ENCODE data around the gene ADTRP. TPM values are rescaled to one million over a fixed set of nuclear protein-coding genes. Genes with fewer than 3 reads are reported as not detected.

Gene ADTRP
- total RNA-seq, 1 experiment from 2014 or later, result 0.50 TPM

DNA sequence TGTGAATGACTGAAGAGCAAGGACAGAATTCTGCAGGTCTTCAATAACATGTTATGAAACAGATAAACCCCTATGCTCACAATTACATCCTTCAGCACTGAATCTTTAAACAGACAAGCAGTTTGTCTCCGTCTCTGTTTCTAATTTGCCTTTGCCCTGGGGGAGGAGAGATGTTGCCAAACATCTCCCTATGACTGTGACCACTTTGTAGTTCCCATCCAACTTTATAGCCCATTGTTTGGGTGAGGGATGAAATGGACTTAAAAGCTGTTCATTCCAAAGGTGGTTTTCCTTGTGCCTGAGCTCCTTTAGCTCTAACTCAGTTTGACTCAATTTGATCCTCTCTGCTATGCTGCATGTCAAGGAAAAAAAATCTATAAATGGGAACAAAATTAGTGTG, 19.5 kb upstream of the ADTRP start:
- Mint-ChIP-seq H3K9me3 (peaks cover under 1% of the 10 kb centered on the region; the same call in 1 of the 2 replicates), H3K4me3 (no peak overlapping the region), H3K36me3 (no peaks in the 10 kb centered on the region), H3K4me1 (peaks cover 9% of the 10 kb centered on the region), H3K27ac (no peak overlapping the region), H3K27me3 (ENCODE audit: low read depth) (no peaks in the 10 kb centered on the region)
- ATAC-seq (no peak), DNase-seq (ENCODE audit: low spot score) (no peak)
- TF ChIP-seq NFATC4 (CRISPR knock-in tag; IDR thresholded peaks at IDR 0.05) (no peak), NR1H2 (CRISPR knock-in tag; IDR thresholded peaks at IDR 0.05) (no peak), RELA (CRISPR knock-in tag; IDR thresholded peaks at IDR 0.05; ENCODE audit: borderline replicate concordance) (no peak), ZNF423 (CRISPR knock-in tag; IDR thresholded peaks at IDR 0.05) (no peak), SMAD3 (CRISPR knock-in tag; IDR thresholded peaks at IDR 0.05; ENCODE audit: borderline replicate concordance) (no peak)
- TF ChIP-seq, protein P1, sequence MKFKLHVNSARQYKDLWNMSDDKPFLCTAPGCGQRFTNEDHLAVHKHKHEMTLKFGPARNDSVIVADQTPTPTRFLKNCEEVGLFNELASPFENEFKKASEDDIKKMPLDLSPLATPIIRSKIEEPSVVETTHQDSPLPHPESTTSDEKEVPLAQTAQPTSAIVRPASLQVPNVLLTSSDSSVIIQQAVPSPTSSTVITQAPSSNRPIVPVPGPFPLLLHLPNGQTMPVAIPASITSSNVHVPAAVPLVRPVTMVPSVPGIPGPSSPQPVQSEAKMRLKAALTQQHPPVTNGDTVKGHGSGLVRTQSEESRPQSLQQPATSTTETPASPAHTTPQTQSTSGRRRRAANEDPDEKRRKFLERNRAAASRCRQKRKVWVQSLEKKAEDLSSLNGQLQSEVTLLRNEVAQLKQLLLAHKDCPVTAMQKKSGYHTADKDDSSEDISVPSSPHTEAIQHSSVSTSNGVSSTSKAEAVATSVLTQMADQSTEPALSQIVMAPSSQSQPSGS (CRISPR knock-in tag; IDR thresholded peaks at IDR 0.05; ENCODE audit: borderline replicate concordance, low read depth), result no peak
- TF ChIP-seq, protein P2, sequence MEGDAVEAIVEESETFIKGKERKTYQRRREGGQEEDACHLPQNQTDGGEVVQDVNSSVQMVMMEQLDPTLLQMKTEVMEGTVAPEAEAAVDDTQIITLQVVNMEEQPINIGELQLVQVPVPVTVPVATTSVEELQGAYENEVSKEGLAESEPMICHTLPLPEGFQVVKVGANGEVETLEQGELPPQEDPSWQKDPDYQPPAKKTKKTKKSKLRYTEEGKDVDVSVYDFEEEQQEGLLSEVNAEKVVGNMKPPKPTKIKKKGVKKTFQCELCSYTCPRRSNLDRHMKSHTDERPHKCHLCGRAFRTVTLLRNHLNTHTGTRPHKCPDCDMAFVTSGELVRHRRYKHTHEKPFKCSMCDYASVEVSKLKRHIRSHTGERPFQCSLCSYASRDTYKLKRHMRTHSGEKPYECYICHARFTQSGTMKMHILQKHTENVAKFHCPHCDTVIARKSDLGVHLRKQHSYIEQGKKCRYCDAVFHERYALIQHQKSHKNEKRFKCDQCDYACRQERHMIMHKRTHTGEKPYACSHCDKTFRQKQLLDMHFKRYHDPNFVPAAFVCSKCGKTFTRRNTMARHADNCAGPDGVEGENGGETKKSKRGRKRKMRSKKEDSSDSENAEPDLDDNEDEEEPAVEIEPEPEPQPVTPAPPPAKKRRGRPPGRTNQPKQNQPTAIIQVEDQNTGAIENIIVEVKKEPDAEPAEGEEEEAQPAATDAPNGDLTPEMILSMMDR (IDR thresholded peaks at IDR 0.05), result no peak
- TF ChIP-seq, protein P3, sequence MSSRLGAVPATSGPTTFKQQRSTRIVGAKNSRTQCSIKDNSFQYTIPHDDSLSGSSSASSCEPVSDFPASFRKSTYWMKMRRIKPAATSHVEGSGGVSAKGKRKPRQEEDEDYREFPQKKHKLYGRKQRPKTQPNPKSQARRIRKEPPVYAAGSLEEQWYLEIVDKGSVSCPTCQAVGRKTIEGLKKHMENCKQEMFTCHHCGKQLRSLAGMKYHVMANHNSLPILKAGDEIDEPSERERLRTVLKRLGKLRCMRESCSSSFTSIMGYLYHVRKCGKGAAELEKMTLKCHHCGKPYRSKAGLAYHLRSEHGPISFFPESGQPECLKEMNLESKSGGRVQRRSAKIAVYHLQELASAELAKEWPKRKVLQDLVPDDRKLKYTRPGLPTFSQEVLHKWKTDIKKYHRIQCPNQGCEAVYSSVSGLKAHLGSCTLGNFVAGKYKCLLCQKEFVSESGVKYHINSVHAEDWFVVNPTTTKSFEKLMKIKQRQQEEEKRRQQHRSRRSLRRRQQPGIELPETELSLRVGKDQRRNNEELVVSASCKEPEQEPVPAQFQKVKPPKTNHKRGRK (CRISPR knock-in tag; IDR thresholded peaks at IDR 0.05; ENCODE audit: borderline replicate concordance), result no peak
- POLR2A ChIA-PET, result no interaction called here
- CTCF ChIA-PET, result no interaction called here

DNA sequence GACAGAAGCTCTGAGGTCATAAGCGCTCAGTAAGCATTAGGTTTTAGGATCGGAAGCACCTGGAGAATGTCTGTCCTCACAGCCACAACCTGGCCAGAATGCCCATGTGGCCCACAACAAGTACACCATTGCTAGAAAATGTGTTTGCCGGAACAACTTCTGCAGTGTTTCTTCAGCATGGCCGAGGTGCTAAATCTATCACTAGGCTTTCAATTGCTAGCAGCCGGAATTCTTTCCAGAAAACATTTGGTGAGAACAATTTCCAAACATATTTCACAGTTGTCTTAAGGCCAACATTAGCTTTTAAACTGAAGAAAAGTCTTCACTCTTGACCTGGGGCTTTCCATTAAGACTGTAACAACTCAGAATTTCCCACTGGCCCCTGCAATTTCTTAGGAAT, 18.2 kb upstream of the ADTRP start:
- H3K27ac Mint-ChIP-seq, result no peak overlapping the region
- no peak for DNase-seq (ENCODE audit: low spot score)
- no peak overlapping the region for H3K4me3 Mint-ChIP-seq
- ChIA-PET POLR2A (no interaction called here), CTCF (no interaction called here)
- H3K4me1 Mint-ChIP-seq, result peaks cover 14% of the 10 kb centered on the region
- ATAC-seq, result no peak
- H3K27me3 Mint-ChIP-seq (ENCODE audit: low read depth), result no peaks in the 10 kb centered on the region
- no peak for TF ChIP-seq ZNF121 (CRISPR knock-in tag; IDR thresholded peaks at IDR 0.05)
- H3K9me3 Mint-ChIP-seq, result peaks cover 5% of the 10 kb centered on the region
- peaks cover 4% of the 10 kb centered on the region; the same call in 1 of the 2 replicates for H3K36me3 Mint-ChIP-seq

DNA sequence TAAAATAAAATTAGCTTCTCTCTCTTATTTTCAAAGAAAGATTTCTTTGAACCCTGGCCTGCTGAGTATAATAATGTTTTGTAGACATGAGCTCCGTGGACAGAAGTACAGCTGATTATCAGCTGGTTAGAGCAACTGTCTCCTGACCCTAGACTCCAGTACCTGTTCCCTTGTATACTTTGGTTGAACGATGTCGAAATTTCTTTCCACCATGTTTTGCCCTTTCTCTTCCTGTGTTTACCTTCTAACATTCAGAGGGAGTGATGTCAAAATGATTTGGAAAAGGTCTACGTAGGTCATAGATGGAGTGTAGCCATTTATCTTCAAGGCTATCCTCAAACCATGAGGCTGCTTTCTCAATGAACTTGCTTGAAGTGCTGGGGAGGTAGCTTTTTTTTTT, 16.8 kb upstream of the ADTRP start:
- ChIA-PET POLR2A (no interaction called here), CTCF (no interaction called here)
- ATAC-seq (no peak), DNase-seq (ENCODE audit: low spot score) (no peak)
- Mint-ChIP-seq H3K36me3 (peaks cover 4% of the 10 kb centered on the region; the same call in 1 of the 2 replicates), H3K9me3 (peaks cover 5% of the 10 kb centered on the region), H3K27me3 (ENCODE audit: low read depth) (no peaks in the 10 kb centered on the region), H3K27ac (no peak overlapping the region), H3K4me1 (peaks cover 14% of the 10 kb centered on the region), H3K4me3 (no peak overlapping the region)
- TF ChIP-seq ZNF423 (CRISPR knock-in tag; IDR thresholded peaks at IDR 0.05), result no peak
- no peak for TF ChIP-seq NFATC4 (CRISPR knock-in tag; IDR thresholded peaks at IDR 0.05)
- TF ChIP-seq, protein P4, sequence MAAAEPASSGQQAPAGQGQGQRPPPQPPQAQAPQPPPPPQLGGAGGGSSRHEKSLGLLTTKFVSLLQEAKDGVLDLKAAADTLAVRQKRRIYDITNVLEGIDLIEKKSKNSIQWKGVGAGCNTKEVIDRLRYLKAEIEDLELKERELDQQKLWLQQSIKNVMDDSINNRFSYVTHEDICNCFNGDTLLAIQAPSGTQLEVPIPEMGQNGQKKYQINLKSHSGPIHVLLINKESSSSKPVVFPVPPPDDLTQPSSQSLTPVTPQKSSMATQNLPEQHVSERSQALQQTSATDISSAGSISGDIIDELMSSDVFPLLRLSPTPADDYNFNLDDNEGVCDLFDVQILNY (CRISPR knock-in tag; IDR thresholded peaks at IDR 0.05), result no peak
- no peak for TF ChIP-seq JUN (CRISPR knock-in tag; IDR thresholded peaks at IDR 0.05)
- no peak for TF ChIP-seq GTF2I (CRISPR knock-in tag; conservative IDR thresholded peaks at IDR 0.05)
- no peak for TF ChIP-seq NFYB (CRISPR knock-in tag; conservative IDR thresholded peaks at IDR 0.05; ENCODE audit: low read depth)
- TF ChIP-seq, protein P5, sequence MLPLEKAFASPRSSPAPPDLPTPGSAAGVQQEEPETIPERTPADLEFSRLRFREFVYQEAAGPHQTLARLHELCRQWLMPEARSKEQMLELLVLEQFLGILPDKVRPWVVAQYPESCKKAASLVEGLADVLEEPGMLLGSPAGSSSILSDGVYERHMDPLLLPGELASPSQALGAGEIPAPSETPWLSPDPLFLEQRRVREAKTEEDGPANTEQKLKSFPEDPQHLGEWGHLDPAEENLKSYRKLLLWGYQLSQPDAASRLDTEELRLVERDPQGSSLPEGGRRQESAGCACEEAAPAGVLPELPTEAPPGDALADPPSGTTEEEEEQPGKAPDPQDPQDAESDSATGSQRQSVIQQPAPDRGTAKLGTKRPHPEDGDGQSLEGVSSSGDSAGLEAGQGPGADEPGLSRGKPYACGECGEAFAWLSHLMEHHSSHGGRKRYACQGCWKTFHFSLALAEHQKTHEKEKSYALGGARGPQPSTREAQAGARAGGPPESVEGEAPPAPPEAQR (CRISPR knock-in tag; IDR thresholded peaks at IDR 0.05), result no peak
- TF ChIP-seq TP53 (CRISPR knock-in tag; IDR thresholded peaks at IDR 0.05), result no peak
- TF ChIP-seq, protein P3 (CRISPR knock-in tag; IDR thresholded peaks at IDR 0.05; ENCODE audit: borderline replicate concordance), result no peak
- TF ChIP-seq FOXJ3 (CRISPR knock-in tag; IDR thresholded peaks at IDR 0.05; ENCODE audit: borderline replicate concordance), result no peak
- TF ChIP-seq TEAD1 (CRISPR knock-in tag; IDR thresholded peaks at IDR 0.05), result no peak
- no peak for TF ChIP-seq TCF7 (CRISPR knock-in tag; IDR thresholded peaks at IDR 0.05; ENCODE audit: low read depth)
- no peak for TF ChIP-seq TEAD4 (CRISPR knock-in tag; IDR thresholded peaks at IDR 0.05)
- TF ChIP-seq, protein P6, sequence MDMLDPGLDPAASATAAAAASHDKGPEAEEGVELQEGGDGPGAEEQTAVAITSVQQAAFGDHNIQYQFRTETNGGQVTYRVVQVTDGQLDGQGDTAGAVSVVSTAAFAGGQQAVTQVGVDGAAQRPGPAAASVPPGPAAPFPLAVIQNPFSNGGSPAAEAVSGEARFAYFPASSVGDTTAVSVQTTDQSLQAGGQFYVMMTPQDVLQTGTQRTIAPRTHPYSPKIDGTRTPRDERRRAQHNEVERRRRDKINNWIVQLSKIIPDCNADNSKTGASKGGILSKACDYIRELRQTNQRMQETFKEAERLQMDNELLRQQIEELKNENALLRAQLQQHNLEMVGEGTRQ (CRISPR knock-in tag; IDR thresholded peaks at IDR 0.05), result no peak
- no peak for TF ChIP-seq ZBTB21 (CRISPR knock-in tag; IDR thresholded peaks at IDR 0.05; ENCODE audit: borderline replicate concordance)
- TF ChIP-seq SP1 (CRISPR knock-in tag; conservative IDR thresholded peaks at IDR 0.05), result no peak
- TF ChIP-seq MXD4 (CRISPR knock-in tag; IDR thresholded peaks at IDR 0.05; ENCODE audit: borderline replicate concordance), result no peak
